Fibroblast of lung (primary cell): ENCODE data around the gene CYP2C19. TPM values are rescaled to one million over a fixed set of nuclear protein-coding genes. Genes with fewer than 3 reads are reported as not detected.
"Not testable (repeated sequence)": the region's sequence is repeated elsewhere in the genome, so short reads cannot be mapped to it uniquely, and the experiment has no call there.

Source experiments
- DNase-seq, 2 donors: peaks; one replicate each; pipeline versions ENCODE4 v3.0.0 to v3.0.0-alpha.2; 2010; ENCODE audit warnings: low read depth in 2 of 2
- H2AFZ ChIP-seq: 2 replicates; pipeline ENCODE4 v1.5.1; 2012; ENCODE audit warnings: low read length, control low read depth, inconsistent platforms
- H3K27ac ChIP-seq: 2 replicates; pipeline ENCODE4 v1.5.1; 2011; ENCODE audit warnings: low read length, control low read depth; ENCODE audit not compliant: insufficient read depth
- H3K27me3 ChIP-seq: 2 replicates; pipeline ENCODE4 v1.5.1; 2011; ENCODE audit warnings: mild to moderate bottlenecking, low read length; ENCODE audit not compliant: control insufficient read depth, insufficient read depth
- H3K36me3 ChIP-seq: 2 replicates; pipeline ENCODE4 v1.5.1; 2011; ENCODE audit warnings: low read length; ENCODE audit not compliant: control insufficient read depth, insufficient read depth
- H3K4me1 ChIP-seq: 2 replicates; pipeline ENCODE4 v1.5.1; 2011; ENCODE audit warnings: low read length; ENCODE audit not compliant: control insufficient read depth, insufficient read depth; ENCODE audit errors: extremely low read depth
- H3K4me2 ChIP-seq: 2 replicates; pipeline ENCODE4 v1.5.1; 2011; ENCODE audit warnings: low read length, control low read depth; ENCODE audit not compliant: insufficient read depth; ENCODE audit errors: extremely low read depth
- H3K4me3 ChIP-seq, 4 experiments: fragments of 200-600 bp in 1 of 4; sonication (generic) in 1 of 4; replicated peaks in 1 of 4; 2 replicates each; pipeline ENCODE4 v1.5.1; 2011 to 2016; ENCODE audit warnings: low read length in 4 of 4, low read depth in 3 of 4, mild to moderate bottlenecking in 3 of 4, control low read depth in 2 of 4, inconsistent platforms in 1 of 4, mixed read lengths in 1 of 4; ENCODE audit not compliant: insufficient read depth in 1 of 4; ENCODE audit errors: control extremely low read depth in 1 of 4
- H3K79me2 ChIP-seq: 2 replicates; pipeline ENCODE4 v1.5.1; 2012; ENCODE audit warnings: mild to moderate bottlenecking, low read length, inconsistent platforms; ENCODE audit not compliant: control insufficient read depth, insufficient read depth
- H3K9ac ChIP-seq: 2 replicates; pipeline ENCODE4 v1.5.1; 2011; ENCODE audit warnings: mild to moderate bottlenecking, low read length, control low read depth; ENCODE audit not compliant: insufficient read depth
- H3K9me3 ChIP-seq: 2 replicates; pipeline ENCODE4 v1.5.1; 2012; ENCODE audit warnings: low read depth, low read length; ENCODE audit not compliant: control insufficient read depth, insufficient read depth
- H4K20me1 ChIP-seq: 2 replicates; pipeline ENCODE4 v1.5.1; 2011; ENCODE audit warnings: low read length; ENCODE audit not compliant: control insufficient read depth, insufficient read depth; ENCODE audit errors: extremely low read depth
- CTCF ChIP-seq, 2 donors: IDR thresholded peaks in 1 of 2; conservative IDR thresholded peaks in 1 of 2; 1 replicate in 1 of 2; 2 replicates in 1 of 2; pipeline ENCODE4 v1.5.1; 2011 to 2012; ENCODE audit warnings: low read length in 2 of 2, control low read depth in 1 of 2, inconsistent platforms in 1 of 2, low read depth in 1 of 2, mild to moderate bottlenecking in 1 of 2
- EZH2 ChIP-seq: IDR thresholded peaks from 2 replicates; pipeline ENCODE4 v1.5.1; 2012; ENCODE audit warnings: low read length, control low read depth, mild to moderate bottlenecking; ENCODE audit errors: missing control alignments
- polyA plus RNA-seq, 2 donors: library from polyadenylated mRNA; depleted of rRNA in 1 of 2; stranded (reverse) in 1 of 2; unstranded in 1 of 2; fragments of >200 nt; gene quantifications; 2 replicates each; pipeline ENCODE4 v1.2.1, GENCODE V29; 2011 to 2012; ENCODE audit warnings: missing spikeins in 1 of 2
- total RNA-seq: library from RNA; depleted of rRNA; stranded (reverse); fragments of >200 nt; gene quantifications from 2 replicates; pipeline ENCODE4 v1.2.1, GENCODE V29; 2014

Gene CYP2C19
- total and polyA plus RNA-seq, 2 donors (not counting 1 experiment from before 2014, with no cell fraction given): not detected

GRCh38 chr10:94785211-94785610 lies 22.7 kb downstream of the CYP2C19 start:
- no peak overlapping the region for H3K9ac ChIP-seq
- no peak overlapping the region for H3K4me3 ChIP-seq
- no peaks in the 10 kb centered on the region for H3K79me2 ChIP-seq
- no peak overlapping the region for H2AFZ ChIP-seq
- no peak overlapping the region for H3K4me2 ChIP-seq
- no peaks in the 10 kb centered on the region for H3K4me1 ChIP-seq
- H3K27ac ChIP-seq: no peak overlapping the region
- H3K36me3 ChIP-seq: no peaks in the 10 kb centered on the region
- H3K27me3 ChIP-seq: no peaks in the 10 kb centered on the region
- DNase-seq: peak in 1 of 2 donors; percentile 0
- TF ChIP-seq CTCF (conservative IDR thresholded peaks at IDR 0.05 in 1 of 2, IDR thresholded peaks at IDR 0.05 in 1 of 2; ENCODE audit: low read depth in 1 of 2, low read length in 2 of 2) (no peak), EZH2 (no peak)
- H4K20me1 ChIP-seq: no peaks in the 10 kb centered on the region
- no peaks in the 10 kb centered on the region for H3K9me3 ChIP-seq

GRCh38 chr10:94800551-94800950 lies 38.1 kb downstream of the CYP2C19 start:
- DNase-seq, H3K4me2 ChIP-seq: not testable (repeated sequence)

GRCh38 chr10:94803307-94803706 lies 40.8 kb downstream of the CYP2C19 start:
- TF ChIP-seq EZH2 (no peak), CTCF (conservative IDR thresholded peaks at IDR 0.05 in 1 of 2, IDR thresholded peaks at IDR 0.05 in 1 of 2; ENCODE audit: low read depth in 1 of 2, low read length in 2 of 2) (no peak)
- no peak for DNase-seq
- H3K4me1 ChIP-seq: no peaks in the 10 kb centered on the region

More at GRCh38 chr10:94800551-94800950, 38.1 kb downstream of the CYP2C19 start:
- not testable (repeated sequence) for H3K79me2 ChIP-seq, H3K27me3 ChIP-seq, H3K9ac ChIP-seq, H3K9me3 ChIP-seq, H3K36me3 ChIP-seq, H2AFZ ChIP-seq, H3K4me3 ChIP-seq, H3K4me1 ChIP-seq, H4K20me1 ChIP-seq, H3K27ac ChIP-seq

GRCh38 chr10:94830025-94830424 lies 67.5 kb downstream of the CYP2C19 start:
- H3K27ac ChIP-seq, H3K79me2 ChIP-seq, H3K36me3 ChIP-seq, H3K9ac ChIP-seq, H3K4me1 ChIP-seq, DNase-seq, H3K9me3 ChIP-seq, H3K4me3 ChIP-seq, H3K4me2 ChIP-seq, H2AFZ ChIP-seq, H4K20me1 ChIP-seq, H3K27me3 ChIP-seq: not testable (repeated sequence)

More at GRCh38 chr10:94803307-94803706, 40.8 kb downstream of the CYP2C19 start:
- no peaks in the 10 kb centered on the region for H3K27me3 ChIP-seq
- no peaks in the 10 kb centered on the region for H3K9me3 ChIP-seq
- no peak overlapping the region for H3K27ac ChIP-seq
- H3K36me3 ChIP-seq: no peaks in the 10 kb centered on the region
- H2AFZ ChIP-seq: no peak overlapping the region
- no peak overlapping the region for H3K4me3 ChIP-seq
- H3K4me2 ChIP-seq: no peak overlapping the region
- H4K20me1 ChIP-seq: no peaks in the 10 kb centered on the region
- H3K9ac ChIP-seq: no peak overlapping the region
- no peaks in the 10 kb centered on the region for H3K79me2 ChIP-seq
